GM19351 (cell line): ENCODE data around the gene PPIE.

Source experiments
- ATAC-seq: cut with Tn5 transposase; IDR thresholded peaks from one replicate; pipeline ENCODE4 v1.9.1; 2021; ENCODE audit warnings: mild to moderate bottlenecking, moderate library complexity; ENCODE audit not compliant: unreplicated experiment

PPIE gene

GRCh38 chr1:39800471-39800835, 61.8 kb downstream of the PPIE start:
- ATAC-seq: no peak

DNA sequence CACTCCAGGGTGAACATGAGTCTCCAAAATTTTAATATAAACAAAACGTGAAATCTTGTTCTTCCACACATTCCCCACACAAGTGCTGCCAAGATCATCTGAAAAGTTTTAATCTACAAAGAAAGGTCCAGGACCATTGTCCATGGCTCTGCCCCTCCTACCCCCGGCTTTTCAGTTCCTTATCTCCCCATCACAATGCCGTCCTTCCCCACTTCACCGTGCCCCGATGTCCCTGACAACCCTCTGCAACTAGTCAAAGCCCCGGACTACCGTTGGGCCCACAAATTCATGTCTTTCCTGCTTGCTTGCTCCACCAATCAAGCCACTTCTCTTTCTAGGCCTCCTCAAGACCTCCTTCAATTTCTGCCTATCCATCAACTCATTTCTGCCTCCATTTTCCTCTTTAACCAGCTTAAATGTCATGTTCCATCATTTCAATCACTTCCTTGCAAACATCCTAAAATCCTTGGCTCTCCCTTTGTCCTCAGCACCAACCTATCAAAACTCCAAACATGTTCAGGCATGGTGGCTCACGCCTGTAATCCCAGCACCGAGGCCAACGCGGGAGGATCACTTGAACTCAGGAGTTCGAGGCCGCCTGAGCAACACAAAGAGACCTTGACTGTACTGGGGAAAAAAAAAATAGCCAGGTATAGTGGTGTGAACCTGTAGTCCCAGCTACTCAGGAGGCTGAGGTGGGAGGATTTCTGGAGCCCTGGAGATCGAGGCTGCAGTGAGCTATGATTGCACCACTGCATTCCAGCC, 64.0 kb downstream of the PPIE start:
- ATAC-seq: no peak

GRCh38 chr1:39805385-39805784, 66.7 kb downstream of the PPIE start:
- ATAC-seq: no peak

DNA sequence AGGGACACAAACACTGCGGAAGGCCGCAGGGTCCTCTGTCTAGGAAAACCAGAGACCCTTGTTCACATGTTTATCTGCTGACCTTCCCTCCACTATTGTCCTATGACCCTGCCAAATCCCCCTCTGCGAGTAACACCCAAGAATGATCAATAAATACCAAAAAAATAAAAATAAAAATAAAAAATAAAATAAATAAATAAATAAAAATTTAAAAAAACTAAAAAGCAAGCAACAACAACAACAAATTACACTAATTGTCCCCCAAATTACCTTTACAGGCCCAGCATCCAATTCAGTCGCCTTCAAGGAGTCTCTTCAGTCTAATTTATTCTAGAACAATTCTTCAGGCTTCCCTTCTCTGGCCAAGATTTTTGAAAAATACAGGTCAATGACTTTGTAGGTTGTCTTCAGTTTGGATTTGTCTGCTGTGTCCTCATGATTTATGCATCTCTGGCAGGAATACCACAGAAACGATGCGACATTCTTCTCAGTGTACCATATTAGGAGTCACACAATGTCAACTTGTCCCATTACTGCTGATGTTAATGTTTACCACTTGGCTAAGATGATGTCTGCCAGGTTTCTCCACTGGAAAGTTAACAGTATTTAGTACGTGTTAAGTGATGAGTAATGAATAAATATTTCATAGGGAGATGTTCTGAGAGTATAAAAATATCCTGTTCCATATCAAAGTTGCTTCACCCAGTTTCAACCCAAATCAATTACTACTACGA, 70.3 kb downstream of the PPIE start:
- no peak for ATAC-seq

- no peak for ATAC-seq
Measured at GRCh38 chr1:39812913-39813312, 74.2 kb downstream of the PPIE start.
